RWPE2 (cell line): Measurements from ENCODE around the gene POLR1G.
A peak's percentile ranks its signal among the peaks of the same experiment; 100 is the strongest.

Experiments used
- ATAC-seq: fragments of 200-7000 bp; cut with Tn5 transposase; 3 replicates; pipeline ENCODE4 v1.9.1; 2021; ENCODE audit warnings: low read depth
- DNase-seq: peaks from one replicate; pipeline ENCODE4 v3.0.0-alpha.2; 2020; ENCODE audit warnings: low spot score
- H3K27ac ChIP-seq: fragments of 450-650 bp; 2 replicates; pipeline ENCODE4 v1.5.1; 2017; ENCODE audit warnings: mild to moderate bottlenecking; ENCODE audit not compliant: poor library complexity, severe bottlenecking
- H3K27me3 ChIP-seq: fragments of 250-450 bp; sonication (Bioruptor Pico); 2 replicates; pipeline ENCODE4 v1.5.1; 2021; ENCODE audit warnings: mild to moderate bottlenecking, moderate library complexity; ENCODE audit not compliant: insufficient read depth, poor library complexity, severe bottlenecking
- H3K36me3 ChIP-seq: fragments of 250-450 bp; sonication (Bioruptor Pico); 2 replicates; pipeline ENCODE4 v1.5.1; 2020; ENCODE audit warnings: low read depth, mild to moderate bottlenecking, moderate library complexity
- H3K4me1 ChIP-seq: fragments of 250-450 bp; sonication (Bioruptor Pico); 2 replicates; pipeline ENCODE4 v1.5.1; 2021; ENCODE audit warnings: mild to moderate bottlenecking, moderate library complexity; ENCODE audit not compliant: insufficient read depth, poor library complexity, severe bottlenecking
- H3K4me3 ChIP-seq: fragments of 250-450 bp; sonication (Bioruptor Pico); 2 replicates; pipeline ENCODE4 v1.5.1; 2021; ENCODE audit warnings: mild to moderate bottlenecking, moderate library complexity; ENCODE audit not compliant: severe bottlenecking
- H3K9me3 ChIP-seq: fragments of 250-450 bp; sonication (Bioruptor Pico); 2 replicates; pipeline ENCODE4 v1.5.1; 2021; ENCODE audit warnings: mild to moderate bottlenecking, moderate library complexity; ENCODE audit not compliant: severe bottlenecking
- TF ChIP-seq, protein P1 (sequence below): fragments of 450-650 bp; IDR thresholded peaks from one replicate; pipeline ENCODE4 v1.5.1; 2017; ENCODE audit warnings: mild to moderate bottlenecking, moderate library complexity; ENCODE audit not compliant: poor library complexity, severe bottlenecking

Gene POLR1G

GRCh38 chr19:45382426-45382825, 24.0 kb upstream of the POLR1G start:
- Histone ChIP-seq H3K36me3 (peaks cover 53% of the 10 kb centered on the region), H3K9me3 (no peaks in the 10 kb centered on the region), H3K4me1 (peaks cover 2% of the 10 kb centered on the region), H3K4me3 (no peak overlapping the region), H3K27ac (no peak overlapping the region), H3K27me3 (no peaks in the 10 kb centered on the region)
- no peak for ATAC-seq
- DNase-seq = no peak
- TF ChIP-seq, protein P1, sequence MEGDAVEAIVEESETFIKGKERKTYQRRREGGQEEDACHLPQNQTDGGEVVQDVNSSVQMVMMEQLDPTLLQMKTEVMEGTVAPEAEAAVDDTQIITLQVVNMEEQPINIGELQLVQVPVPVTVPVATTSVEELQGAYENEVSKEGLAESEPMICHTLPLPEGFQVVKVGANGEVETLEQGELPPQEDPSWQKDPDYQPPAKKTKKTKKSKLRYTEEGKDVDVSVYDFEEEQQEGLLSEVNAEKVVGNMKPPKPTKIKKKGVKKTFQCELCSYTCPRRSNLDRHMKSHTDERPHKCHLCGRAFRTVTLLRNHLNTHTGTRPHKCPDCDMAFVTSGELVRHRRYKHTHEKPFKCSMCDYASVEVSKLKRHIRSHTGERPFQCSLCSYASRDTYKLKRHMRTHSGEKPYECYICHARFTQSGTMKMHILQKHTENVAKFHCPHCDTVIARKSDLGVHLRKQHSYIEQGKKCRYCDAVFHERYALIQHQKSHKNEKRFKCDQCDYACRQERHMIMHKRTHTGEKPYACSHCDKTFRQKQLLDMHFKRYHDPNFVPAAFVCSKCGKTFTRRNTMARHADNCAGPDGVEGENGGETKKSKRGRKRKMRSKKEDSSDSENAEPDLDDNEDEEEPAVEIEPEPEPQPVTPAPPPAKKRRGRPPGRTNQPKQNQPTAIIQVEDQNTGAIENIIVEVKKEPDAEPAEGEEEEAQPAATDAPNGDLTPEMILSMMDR = no peak

DNA sequence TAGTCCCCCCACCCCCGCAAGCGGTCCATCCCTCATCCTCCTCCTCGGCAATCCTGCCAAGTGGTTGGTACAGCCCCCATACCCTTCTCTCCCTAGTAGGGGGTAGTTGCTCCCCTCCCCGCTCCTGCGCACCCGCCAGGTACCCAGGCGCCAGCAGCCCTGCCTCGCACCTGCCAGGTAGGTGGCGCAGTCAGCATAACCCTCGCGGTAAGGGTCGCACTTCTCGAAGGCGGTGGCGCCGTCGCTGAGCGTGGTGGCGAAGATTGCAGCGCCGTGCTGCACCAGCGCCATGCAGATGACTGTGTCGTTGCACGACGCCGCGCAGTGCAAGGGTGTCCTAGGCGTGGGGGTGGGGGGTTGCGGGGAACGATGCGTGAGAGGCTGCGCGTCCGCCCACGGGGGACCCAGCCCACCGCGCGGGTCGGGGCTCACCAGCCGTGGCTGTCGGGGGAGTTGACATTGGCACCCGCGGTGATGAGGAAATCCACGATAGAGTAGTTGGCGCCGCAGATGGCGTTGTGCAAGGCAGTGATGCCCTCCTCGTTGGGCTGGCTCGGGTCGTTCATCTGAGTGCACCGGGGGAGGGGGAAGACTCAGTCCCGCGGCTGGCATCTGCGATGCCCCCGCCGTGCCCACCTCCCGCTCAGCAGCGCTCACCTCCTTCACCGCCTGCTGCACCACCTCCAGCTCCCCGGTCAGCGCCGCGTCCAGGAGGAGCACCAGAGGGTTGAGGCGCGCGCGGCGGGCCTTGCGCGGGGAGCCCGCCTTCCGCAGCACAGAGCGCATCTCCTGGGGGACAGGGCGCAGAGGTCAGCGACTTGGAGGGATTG, 20.8 kb upstream of the POLR1G start:
- Histone ChIP-seq H3K27ac (peak overlapping the region; percentile 32), H3K4me3 (no peak overlapping the region), H3K9me3 (no peaks in the 10 kb centered on the region), H3K27me3 (no peaks in the 10 kb centered on the region), H3K36me3 (peaks cover 58% of the 10 kb centered on the region), H3K4me1 (no peaks in the 10 kb centered on the region)
- DNase-seq (no peak), ATAC-seq (peak; percentile 10; the same call in 2 of the 3 replicates)
- TF ChIP-seq, protein P1 = no peak

DNA sequence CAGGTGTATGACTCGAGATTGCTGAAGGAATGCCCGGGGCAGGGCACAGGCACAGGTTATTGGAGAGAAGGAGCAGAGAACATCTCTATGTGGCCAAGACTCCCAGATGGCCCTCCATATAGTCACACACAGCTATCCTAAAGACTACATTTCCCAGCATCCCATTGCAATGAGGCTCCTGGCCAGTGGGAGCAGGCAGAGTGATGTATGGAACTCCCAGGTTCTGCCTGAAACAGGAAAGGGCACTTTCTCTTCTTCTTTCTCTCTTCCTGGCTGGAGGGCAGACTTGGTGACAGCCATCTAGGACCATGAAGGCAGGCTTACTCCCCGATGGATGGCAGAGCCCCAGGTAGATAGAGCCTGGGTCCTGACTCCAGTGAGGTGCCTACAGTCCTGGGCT, 15.1 kb upstream of the POLR1G start:
- peak; percentile 52 for ATAC-seq
- Histone ChIP-seq H3K27me3 (no peaks in the 10 kb centered on the region), H3K36me3 (peaks cover 70% of the 10 kb centered on the region), H3K4me3 (no peak overlapping the region), H3K27ac (no peak overlapping the region), H3K9me3 (no peaks in the 10 kb centered on the region), H3K4me1 (no peaks in the 10 kb centered on the region)
- DNase-seq = no peak
- TF ChIP-seq, protein P1 = no peak

DNA sequence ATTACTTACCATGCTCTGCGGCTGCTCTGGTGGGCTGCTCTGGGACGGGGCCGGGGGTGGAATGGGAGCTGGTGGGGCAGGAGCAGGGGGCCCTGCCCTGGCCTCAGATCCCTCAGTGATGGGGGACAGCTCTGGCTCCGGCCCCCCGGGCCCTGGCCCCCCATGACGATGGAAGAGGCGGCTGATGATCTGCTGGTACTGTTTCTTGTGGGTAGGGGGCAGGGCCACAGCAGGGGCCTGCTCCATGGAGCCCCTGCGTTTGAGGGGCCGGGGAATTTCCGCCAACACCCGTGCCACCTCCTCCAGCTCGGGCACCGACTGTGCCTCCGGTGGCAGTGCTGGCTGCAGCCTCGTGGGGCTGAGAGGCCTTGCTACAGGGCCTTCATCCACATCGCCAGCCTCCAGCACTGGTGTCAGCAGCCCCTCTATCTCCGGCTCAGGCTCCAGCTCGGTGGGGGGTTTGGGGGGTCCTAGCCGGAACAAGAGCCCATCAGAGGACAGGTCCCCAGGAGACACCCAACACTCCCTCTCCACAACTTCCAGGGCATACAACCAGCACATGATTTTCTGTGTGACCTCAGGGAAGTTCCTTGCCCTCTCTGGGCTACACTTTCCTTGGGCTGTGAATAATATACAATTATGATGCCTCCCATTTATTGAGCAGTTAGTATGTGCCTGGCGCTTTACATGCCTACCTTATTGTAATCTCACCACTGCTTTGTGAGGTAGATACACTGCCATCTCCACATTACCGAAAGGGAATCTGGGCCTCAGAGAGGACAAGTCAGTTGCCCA, 14.4 kb upstream of the POLR1G start:
- no peak for DNase-seq
- Histone ChIP-seq H3K4me3 (no peak overlapping the region), H3K4me1 (no peaks in the 10 kb centered on the region), H3K9me3 (no peaks in the 10 kb centered on the region), H3K27me3 (no peaks in the 10 kb centered on the region), H3K36me3 (peaks cover 74% of the 10 kb centered on the region), H3K27ac (no peak overlapping the region)
- TF ChIP-seq, protein P1 = no peak
- ATAC-seq = no peak
